Mesenchymal stem cell (in vitro differentiated cells and primary cell): Measurements from ENCODE around the gene RIMS1.

Experiments
- DNase-seq: peaks from one replicate; pipeline ENCODE4 v3.0.0-alpha.2; 2013
- H2AFZ ChIP-seq: one replicate; pipeline ENCODE4 v1.6.1; 2013; ENCODE audit warnings: low read depth, mild to moderate bottlenecking, control low read depth, inconsistent platforms, low read length, moderate library complexity
- H2AK5ac ChIP-seq: 2 replicates; pipeline ENCODE4 v1.6.1; 2013; ENCODE audit warnings: low read length, moderate library complexity, mild to moderate bottlenecking, inconsistent platforms; ENCODE audit not compliant: severe bottlenecking
- H2BK120ac ChIP-seq: one replicate; pipeline ENCODE4 v1.6.1; 2013; ENCODE audit warnings: low read depth, mild to moderate bottlenecking, inconsistent platforms, low read length, moderate library complexity
- H2BK12ac ChIP-seq, 2 experiments: one replicate each; pipeline ENCODE4 v1.6.1; 2013; ENCODE audit warnings: inconsistent platforms in 2 of 2, low read length in 2 of 2, mild to moderate bottlenecking in 2 of 2, moderate library complexity in 2 of 2, control low read depth in 1 of 2
- H2BK15ac ChIP-seq: one replicate; pipeline ENCODE4 v1.6.1; 2013; ENCODE audit warnings: mild to moderate bottlenecking, low read depth, inconsistent platforms; ENCODE audit not compliant: poor library complexity, severe bottlenecking
- H2BK5ac ChIP-seq: 2 replicates; pipeline ENCODE4 v1.6.1; 2013; ENCODE audit warnings: low read depth, mild to moderate bottlenecking, low read length, control low read depth, inconsistent platforms; ENCODE audit not compliant: poor library complexity, severe bottlenecking
- H3K14ac ChIP-seq, 2 experiments: one replicate each; pipeline ENCODE4 v1.6.1; 2013; ENCODE audit warnings: inconsistent platforms in 2 of 2, low read length in 2 of 2, control low read depth in 1 of 2, mild to moderate bottlenecking in 1 of 2, moderate library complexity in 1 of 2
- H3K18ac ChIP-seq, 2 experiments: one replicate each; pipeline ENCODE4 v1.6.1; 2013; ENCODE audit warnings: inconsistent platforms in 2 of 2, low read length in 2 of 2, control low read depth in 1 of 2, low read depth in 1 of 2, mild to moderate bottlenecking in 1 of 2
- H3K23ac ChIP-seq, 2 experiments: one replicate each; pipeline ENCODE4 v1.6.1; 2013; ENCODE audit warnings: inconsistent platforms in 2 of 2, low read length in 2 of 2, mild to moderate bottlenecking in 2 of 2, moderate library complexity in 2 of 2, control low read depth in 1 of 2
- H3K27ac ChIP-seq: 2 replicates; pipeline ENCODE4 v1.5.1; 2013; ENCODE audit warnings: mild to moderate bottlenecking, moderate library complexity, low read length, control low read depth, inconsistent platforms; ENCODE audit not compliant: poor library complexity, severe bottlenecking
- H3K27me3 ChIP-seq, 2 experiments: 2 replicates each; pipeline versions ENCODE4 v1.6.1 to v1.7.0; 2013; ENCODE audit warnings: low read length in 2 of 2, mild to moderate bottlenecking in 2 of 2, moderate library complexity in 2 of 2, control low read depth in 1 of 2, inconsistent platforms in 1 of 2; ENCODE audit not compliant: control insufficient read depth in 1 of 2, insufficient read depth in 1 of 2
- H3K36me3 ChIP-seq, 2 experiments: 2 replicates each; pipeline versions ENCODE4 v1.6.1 to v1.7.0; 2013; ENCODE audit warnings: low read length in 2 of 2, control low read depth in 1 of 2, inconsistent platforms in 1 of 2, low read depth in 1 of 2, mild to moderate bottlenecking in 1 of 2; ENCODE audit not compliant: insufficient read depth in 2 of 2, control insufficient read depth in 1 of 2
- H3K4ac ChIP-seq, 2 experiments: one replicate each; pipeline ENCODE4 v1.6.1; 2013; ENCODE audit warnings: inconsistent platforms in 2 of 2, low read length in 2 of 2, mild to moderate bottlenecking in 2 of 2, moderate library complexity in 2 of 2, control low read depth in 1 of 2, low read depth in 1 of 2
- H3K4me1 ChIP-seq: 2 replicates; pipeline ENCODE4 v1.6.1; 2013; ENCODE audit warnings: low read depth, low read length, control low read depth; ENCODE audit not compliant: control insufficient read depth, insufficient read depth
- H3K4me2 ChIP-seq: 2 replicates; pipeline ENCODE4 v1.6.1; 2013; ENCODE audit warnings: low read length, mild to moderate bottlenecking, inconsistent platforms; ENCODE audit not compliant: poor library complexity, severe bottlenecking
- H3K4me3 ChIP-seq, 2 experiments: 2 replicates each; pipeline versions ENCODE4 v1.5.1 to v1.7.0; 2013; ENCODE audit warnings: low read length in 2 of 2, mild to moderate bottlenecking in 2 of 2, control low read depth in 1 of 2, low read depth in 1 of 2; ENCODE audit not compliant: insufficient read depth in 1 of 2
- H3K79me1 ChIP-seq: replicated peaks from 2 replicates; pipeline ENCODE4 v1.6.1; 2013; ENCODE audit warnings: mild to moderate bottlenecking, control low read depth, low read length, inconsistent platforms; ENCODE audit not compliant: poor library complexity, severe bottlenecking
- H3K9ac ChIP-seq: 2 replicates; pipeline ENCODE4 v1.7.0; 2013; ENCODE audit warnings: mild to moderate bottlenecking, low read length, moderate library complexity
- H3K9me3 ChIP-seq: 2 replicates; pipeline ENCODE4 v1.7.0; 2013; ENCODE audit warnings: mild to moderate bottlenecking, low read length; ENCODE audit not compliant: control insufficient read depth
- H4K8ac ChIP-seq: one replicate; pipeline ENCODE4 v1.6.1; 2013; ENCODE audit warnings: inconsistent platforms, mild to moderate bottlenecking, low read length, moderate library complexity
- H4K91ac ChIP-seq: one replicate; pipeline ENCODE4 v1.6.1; 2013; ENCODE audit warnings: mild to moderate bottlenecking, low read length, inconsistent platforms
- WGBS: methylation state at CpG from one replicate; pipeline ENCODE4 v1.1.7; 2013; ENCODE audit warnings: mixed read lengths; 5-methylcytosine and 5-hydroxymethylcytosine counted together

RIMS1 gene

GRCh38 chr6:72035966-72036365 lies 149.6 kb downstream of the RIMS1 start:
- Histone ChIP-seq H2AK5ac (no peak overlapping the region), H2BK12ac (no peak overlapping the region), H3K27ac (no peak overlapping the region), H3K9ac (no peak overlapping the region), H3K4ac (no peak overlapping the region), H3K4me3 (no peak overlapping the region), H3K14ac (no peak overlapping the region), H2BK15ac (no peak overlapping the region), H3K4me2 (no peak overlapping the region), H3K4me1 (peaks cover 2% of the 10 kb centered on the region), H3K18ac (no peak overlapping the region), H3K27me3 (no peaks in the 10 kb centered on the region), H4K8ac (no peak overlapping the region), H2BK120ac (no peak overlapping the region), H3K36me3 (no peaks in the 10 kb centered on the region), H3K79me1 (no peaks in the 10 kb centered on the region), H2AFZ (no peak overlapping the region), H3K9me3 (no peaks in the 10 kb centered on the region), H3K23ac (no peak overlapping the region), H2BK5ac (no peak overlapping the region), H4K91ac (no peak overlapping the region)
- WGBS: 100% methylated on average over 1 of the region's 1 CpG
- no peak for DNase-seq

DNA sequence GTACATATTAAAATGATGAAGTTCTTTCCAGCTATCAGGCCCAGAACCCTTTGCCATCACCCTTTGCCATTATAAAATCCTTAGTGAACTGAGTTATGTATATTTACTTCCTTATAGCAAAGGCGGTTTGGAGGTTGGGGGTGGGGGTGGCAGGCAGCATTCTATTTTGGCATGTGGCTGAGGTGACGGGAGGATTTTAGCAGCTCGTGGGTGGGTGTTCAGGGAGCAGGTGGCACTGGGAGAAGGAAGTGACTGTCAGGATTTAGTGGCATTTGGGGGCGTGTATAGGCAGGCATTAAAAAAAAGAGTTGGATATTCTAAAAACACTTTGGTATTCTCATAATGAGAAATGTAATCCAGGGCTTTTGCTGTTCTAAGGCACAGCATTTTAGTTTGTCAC lies 150.7 kb downstream of the RIMS1 start:
- H2BK12ac ChIP-seq: no peak overlapping the region

GRCh38 chr6:72040111-72040510 lies 153.8 kb downstream of the RIMS1 start:
- no peaks in the 10 kb centered on the region for H3K79me1 ChIP-seq

More for the DNA sequence above, 150.7 kb downstream of the RIMS1 start:
- Histone ChIP-seq H3K4me2 (no peak overlapping the region), H3K27me3 (no peaks in the 10 kb centered on the region), H2BK15ac (no peak overlapping the region), H2AFZ (no peak overlapping the region), H3K14ac (no peak overlapping the region), H3K4ac (no peak overlapping the region), H2AK5ac (no peak overlapping the region), H3K18ac (no peak overlapping the region), H3K27ac (no peak overlapping the region), H2BK120ac (no peak overlapping the region), H3K9ac (no peak overlapping the region), H3K23ac (no peak overlapping the region), H4K91ac (no peak overlapping the region), H3K4me3 (no peak overlapping the region), H3K79me1 (no peaks in the 10 kb centered on the region), H3K9me3 (no peaks in the 10 kb centered on the region), H2BK5ac (no peak overlapping the region), H3K4me1 (peaks cover 2% of the 10 kb centered on the region), H3K36me3 (no peaks in the 10 kb centered on the region), H4K8ac (no peak overlapping the region)
- no peak for DNase-seq
- WGBS: 73% methylated on average over 4 of the region's 4 CpGs

DNA sequence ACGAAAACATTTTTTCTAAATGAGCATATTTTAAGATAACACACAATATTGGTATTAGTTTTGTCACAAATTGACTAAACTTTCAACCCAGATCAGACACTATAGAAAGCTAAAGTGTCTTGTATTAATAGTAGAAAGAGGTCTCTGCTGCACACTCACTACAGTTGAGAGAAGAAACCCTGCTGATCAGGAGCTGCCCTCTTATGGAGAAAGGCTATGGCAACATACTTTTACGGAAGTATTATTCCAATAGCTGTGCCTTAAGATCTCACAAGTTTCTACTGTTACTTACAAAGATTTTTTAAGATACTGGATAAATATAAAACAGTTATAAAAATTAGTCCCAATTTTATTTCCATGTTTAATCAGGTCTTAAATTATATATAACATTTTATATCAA lies 155.7 kb downstream of the RIMS1 start:
- Histone ChIP-seq H3K9ac (no peak overlapping the region), H3K27me3 (no peaks in the 10 kb centered on the region), H3K9me3 (no peaks in the 10 kb centered on the region), H3K79me1 (no peaks in the 10 kb centered on the region), H3K18ac (no peak overlapping the region), H4K91ac (no peak overlapping the region), H2AFZ (no peak overlapping the region), H4K8ac (no peak overlapping the region), H3K27ac (no peak overlapping the region), H3K4me1 (no peaks in the 10 kb centered on the region), H2BK5ac (no peak overlapping the region), H2AK5ac (no peak overlapping the region), H3K14ac (no peak overlapping the region), H2BK120ac (no peak overlapping the region), H3K23ac (no peak overlapping the region), H3K4me3 (no peak overlapping the region), H3K36me3 (no peaks in the 10 kb centered on the region), H3K4me2 (no peak overlapping the region), H2BK15ac (no peak overlapping the region), H3K4ac (no peak overlapping the region), H2BK12ac (no peak overlapping the region)
- no CpG with 5 or more reads among the region's 2 CpGs for WGBS
- DNase-seq: no peak

More at GRCh38 chr6:72040111-72040510, 153.8 kb downstream of the RIMS1 start:
- Histone ChIP-seq H3K9me3 (no peaks in the 10 kb centered on the region), H2BK12ac (no peak overlapping the region), H4K91ac (no peak overlapping the region), H3K36me3 (no peaks in the 10 kb centered on the region), H3K4me3 (no peak overlapping the region), H3K18ac (no peak overlapping the region), H2AFZ (no peak overlapping the region), H3K4me1 (no peaks in the 10 kb centered on the region), H2BK5ac (no peak overlapping the region), H3K4ac (no peak overlapping the region), H2BK15ac (no peak overlapping the region), H3K9ac (no peak overlapping the region), H3K23ac (no peak overlapping the region), H3K27ac (no peak overlapping the region), H3K4me2 (no peak overlapping the region), H3K14ac (no peak overlapping the region), H2BK120ac (no peak overlapping the region), H3K27me3 (no peaks in the 10 kb centered on the region), H2AK5ac (no peak overlapping the region), H4K8ac (no peak overlapping the region)
- DNase-seq: no peak
